Astrocyte (in vitro differentiated cells and primary cell): ENCODE measurements around the gene NCAM1.

ENCODE experiments used
- CTCF ChIP-seq: IDR thresholded peaks from 2 replicates; pipeline ENCODE4 v1.5.1; 2011; ENCODE audit warnings: low read depth, mild to moderate bottlenecking, inconsistent platforms, low read length, moderate library complexity; ENCODE audit not compliant: insufficient read depth
- EZH2 ChIP-seq: IDR thresholded peaks from 2 replicates; pipeline ENCODE4 v1.6.1; 2012; ENCODE audit warnings: mild to moderate bottlenecking, low read length, inconsistent platforms; ENCODE audit not compliant: insufficient read depth

DNA sequence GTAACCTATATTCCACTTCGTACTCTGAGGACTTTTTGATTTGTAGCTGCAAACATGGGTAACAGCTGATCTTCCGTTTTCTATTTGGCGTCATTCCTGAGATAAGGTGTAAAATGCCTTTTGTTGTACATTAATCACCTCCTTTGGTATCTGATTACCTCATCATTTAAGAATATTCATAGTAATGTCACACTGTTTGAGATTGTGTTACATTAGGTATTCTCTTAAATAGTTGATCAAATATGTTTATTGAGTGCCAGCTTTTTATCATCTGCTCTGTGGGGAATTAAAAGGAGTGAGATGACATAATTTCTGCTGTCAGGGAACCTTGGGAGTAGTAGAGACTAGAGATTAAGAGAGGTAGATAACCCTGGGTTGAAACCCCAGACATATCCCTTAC is 5.9 kb downstream of the NCAM1 start:
- no peak for TF ChIP-seq CTCF
- no peak for TF ChIP-seq EZH2
